ENCODE data around the gene GALNT15. TPM values are rescaled to one million over a fixed set of nuclear protein-coding genes. Genes with fewer than 3 reads are reported as not detected.

GALNT15 gene
- total RNA-seq, 4 donors from 2014 or later = 18.6 to 196 (median 89.0) TPM

DNA sequence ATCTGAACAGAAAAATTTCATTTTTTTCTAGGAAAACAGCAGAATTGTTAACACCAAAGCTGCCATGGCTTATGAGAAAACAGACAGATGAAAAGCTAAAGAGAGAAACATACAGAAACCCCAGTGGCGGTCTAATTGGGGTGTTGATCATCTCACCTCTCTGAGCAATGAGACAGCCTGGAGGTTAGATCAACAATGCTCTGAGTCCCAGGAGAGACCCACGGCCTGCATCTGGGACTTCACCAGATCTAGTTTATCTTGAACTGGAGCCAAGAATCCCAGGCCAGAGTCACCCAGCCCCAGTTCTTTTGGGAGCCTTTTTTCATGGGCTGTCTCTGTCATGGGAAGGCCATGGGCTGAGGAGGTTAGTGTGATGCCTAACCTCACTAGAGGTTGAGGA is 3.5 kb upstream of the GALNT15 start:
- H3K36me3 ChIP-seq = no peaks in the 10 kb centered on the region
- H3K9me3 ChIP-seq = no peaks in the 10 kb centered on the region
- H3K4me1 ChIP-seq = no peaks in the 10 kb centered on the region
- no peak overlapping the region for H3K27ac ChIP-seq
- TF ChIP-seq, protein P1, sequence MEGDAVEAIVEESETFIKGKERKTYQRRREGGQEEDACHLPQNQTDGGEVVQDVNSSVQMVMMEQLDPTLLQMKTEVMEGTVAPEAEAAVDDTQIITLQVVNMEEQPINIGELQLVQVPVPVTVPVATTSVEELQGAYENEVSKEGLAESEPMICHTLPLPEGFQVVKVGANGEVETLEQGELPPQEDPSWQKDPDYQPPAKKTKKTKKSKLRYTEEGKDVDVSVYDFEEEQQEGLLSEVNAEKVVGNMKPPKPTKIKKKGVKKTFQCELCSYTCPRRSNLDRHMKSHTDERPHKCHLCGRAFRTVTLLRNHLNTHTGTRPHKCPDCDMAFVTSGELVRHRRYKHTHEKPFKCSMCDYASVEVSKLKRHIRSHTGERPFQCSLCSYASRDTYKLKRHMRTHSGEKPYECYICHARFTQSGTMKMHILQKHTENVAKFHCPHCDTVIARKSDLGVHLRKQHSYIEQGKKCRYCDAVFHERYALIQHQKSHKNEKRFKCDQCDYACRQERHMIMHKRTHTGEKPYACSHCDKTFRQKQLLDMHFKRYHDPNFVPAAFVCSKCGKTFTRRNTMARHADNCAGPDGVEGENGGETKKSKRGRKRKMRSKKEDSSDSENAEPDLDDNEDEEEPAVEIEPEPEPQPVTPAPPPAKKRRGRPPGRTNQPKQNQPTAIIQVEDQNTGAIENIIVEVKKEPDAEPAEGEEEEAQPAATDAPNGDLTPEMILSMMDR (IDR thresholded peaks at IDR 0.05) = no peak
- no peak for TF ChIP-seq POLR2A (IDR thresholded peaks at IDR 0.05)
- H3K4me3 ChIP-seq = no peak overlapping the region
- no peak for DNase-seq
- no peaks in the 10 kb centered on the region for H3K27me3 ChIP-seq

DNA sequence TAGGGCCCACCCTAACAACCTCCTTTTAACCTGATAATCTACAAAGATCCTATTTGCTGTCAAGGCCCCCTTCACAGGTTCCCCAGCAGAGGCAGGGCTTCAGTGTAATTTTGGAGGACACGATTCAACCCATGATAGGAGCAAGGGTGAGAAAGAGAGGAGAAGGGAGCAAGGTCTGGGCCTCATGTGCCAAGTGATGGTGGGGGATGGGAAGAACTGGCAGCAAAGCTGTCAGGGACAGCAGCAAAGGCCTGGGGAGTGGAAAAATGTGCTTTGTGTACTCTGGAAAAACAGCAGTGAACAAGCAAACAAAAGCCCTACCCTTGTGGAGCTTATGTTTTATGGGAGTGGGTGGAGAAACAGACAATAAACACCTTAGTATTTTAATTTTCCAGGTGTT is 2.7 kb upstream of the GALNT15 start:
- no peaks in the 10 kb centered on the region for H3K36me3 ChIP-seq
- DNase-seq = no peak

DNA sequence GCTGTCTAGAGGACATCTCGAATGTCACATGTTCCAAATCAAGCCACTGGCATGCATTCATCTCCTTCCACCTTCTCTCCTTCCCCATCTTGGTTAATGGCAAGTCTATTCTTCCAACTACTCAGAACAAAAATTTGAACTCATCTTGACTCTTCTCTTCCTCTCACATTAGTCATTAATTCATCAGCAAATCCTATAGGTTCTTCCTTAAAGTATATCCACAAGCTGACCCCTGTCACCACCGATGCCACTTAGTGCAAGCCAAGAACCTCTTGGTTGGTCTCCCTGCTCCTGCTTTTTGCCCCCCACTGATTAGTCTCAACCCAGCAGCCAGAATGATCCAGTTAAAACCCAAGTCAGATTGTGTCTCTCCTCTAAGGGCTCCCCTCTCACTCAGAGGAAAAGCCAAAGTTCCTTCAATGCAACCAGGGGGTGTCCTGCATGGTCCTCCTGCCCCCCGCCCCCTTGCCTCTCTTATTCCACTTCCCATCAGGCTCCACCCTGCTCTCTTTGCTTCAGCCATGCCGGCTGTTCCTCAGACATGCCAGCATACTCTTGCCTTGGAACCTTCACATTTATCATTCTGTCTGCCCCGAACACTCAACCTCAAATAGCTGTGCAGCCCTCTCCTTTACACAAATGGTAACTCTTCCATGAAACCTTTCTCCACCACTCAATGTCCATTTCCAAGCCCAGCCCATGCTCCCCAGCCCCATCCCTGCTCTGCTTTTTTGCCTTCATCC is 1.0 kb upstream of the GALNT15 start:
- Histone ChIP-seq H3K27me3 (no peaks in the 10 kb centered on the region), H3K4me1 (no peaks in the 10 kb centered on the region), H3K36me3 (no peaks in the 10 kb centered on the region), H3K9me3 (no peaks in the 10 kb centered on the region), H3K4me3 (peak overlapping the region in 1 of 4 donors; percentile 30), H3K27ac (peak overlapping the region in 2 of 4 donors; percentile 41 to 61)
- no peak for DNase-seq
- TF ChIP-seq, protein P1 (IDR thresholded peaks at IDR 0.05) = no peak
- TF ChIP-seq POLR2A (IDR thresholded peaks at IDR 0.05) = no peak

More for the DNA sequence above, 2.7 kb upstream of the GALNT15 start:
- TF ChIP-seq, protein P1 (IDR thresholded peaks at IDR 0.05) = no peak
- TF ChIP-seq POLR2A (IDR thresholded peaks at IDR 0.05) = no peak
- Histone ChIP-seq H3K27me3 (no peaks in the 10 kb centered on the region), H3K27ac (no peak overlapping the region), H3K4me3 (no peak overlapping the region), H3K9me3 (no peaks in the 10 kb centered on the region), H3K4me1 (no peaks in the 10 kb centered on the region)

DNA sequence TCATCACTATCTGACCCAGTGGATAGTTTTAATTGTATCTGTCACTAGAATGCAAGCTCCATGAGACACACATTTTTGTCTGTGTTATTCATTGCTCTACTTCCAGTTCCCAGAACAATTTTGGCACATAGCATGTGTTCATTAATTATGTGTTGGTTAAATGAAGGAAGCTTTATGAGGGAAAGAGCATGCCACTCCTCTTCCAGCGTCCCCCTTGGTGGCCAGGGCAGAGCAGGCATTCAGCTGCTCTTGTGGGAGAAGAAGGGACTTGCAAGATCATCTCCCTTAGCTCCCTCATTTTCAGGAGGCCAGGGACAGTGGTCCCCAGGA is 489 bp upstream of the GALNT15 start:
- TF ChIP-seq POLR2A (IDR thresholded peaks at IDR 0.05) = no peak
- TF ChIP-seq, protein P1 (IDR thresholded peaks at IDR 0.05) = no peak
- H3K4me1 ChIP-seq = no peaks in the 10 kb centered on the region
- H3K27ac ChIP-seq = peak overlapping the region in 2 of 4 donors; percentile 41 to 61
- H3K27me3 ChIP-seq = no peaks in the 10 kb centered on the region
- H3K9me3 ChIP-seq = no peaks in the 10 kb centered on the region
- DNase-seq = no peak
- peak overlapping the region in 1 of 4 donors; percentile 30 for H3K4me3 ChIP-seq
- no peaks in the 10 kb centered on the region for H3K36me3 ChIP-seq

DNA sequence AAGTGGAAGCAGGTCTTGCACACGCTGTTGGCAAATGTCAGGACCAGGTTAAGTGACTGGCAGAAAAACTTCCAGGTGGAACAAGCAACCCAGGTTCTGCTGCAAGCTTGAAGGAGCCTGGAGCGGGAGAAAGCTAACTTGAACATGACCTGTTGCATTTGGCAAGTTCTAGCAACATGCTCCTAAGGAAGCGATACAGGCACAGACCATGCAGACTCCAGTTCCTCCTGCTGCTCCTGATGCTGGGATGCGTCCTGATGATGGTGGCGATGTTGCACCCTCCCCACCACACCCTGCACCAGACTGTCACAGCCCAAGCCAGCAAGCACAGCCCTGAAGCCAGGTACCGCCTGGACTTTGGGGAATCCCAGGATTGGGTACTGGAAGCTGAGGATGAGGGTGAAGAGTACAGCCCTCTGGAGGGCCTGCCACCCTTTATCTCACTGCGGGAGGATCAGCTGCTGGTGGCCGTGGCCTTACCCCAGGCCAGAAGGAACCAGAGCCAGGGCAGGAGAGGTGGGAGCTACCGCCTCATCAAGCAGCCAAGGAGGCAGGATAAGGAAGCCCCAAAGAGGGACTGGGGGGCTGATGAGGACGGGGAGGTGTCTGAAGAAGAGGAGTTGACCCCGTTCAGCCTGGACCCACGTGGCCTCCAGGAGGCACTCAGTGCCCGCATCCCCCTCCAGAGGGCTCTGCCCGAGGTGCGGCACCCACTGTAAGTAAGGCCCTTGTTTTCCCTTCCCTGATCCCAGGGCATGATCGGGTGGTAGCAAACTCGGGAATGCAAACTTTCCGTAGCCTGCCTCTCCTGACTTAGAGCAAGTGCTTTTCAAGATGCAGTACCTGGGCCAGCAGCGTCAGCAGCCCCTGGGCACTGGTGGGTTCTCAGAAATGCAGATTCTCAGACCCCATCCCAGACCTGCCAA is 759 bp downstream of the GALNT15 start:
- Histone ChIP-seq H3K4me3 (peak overlapping the region in 3 of 4 donors; percentile 14 to 45 (median 37)), H3K4me1 (no peaks in the 10 kb centered on the region), H3K36me3 (no peaks in the 10 kb centered on the region), H3K27ac (peak overlapping the region in 3 of 4 donors; percentile 11 to 61 (median 41)), H3K27me3 (no peaks in the 10 kb centered on the region), H3K9me3 (no peaks in the 10 kb centered on the region)
- no peak for DNase-seq
- TF ChIP-seq, protein P1 (IDR thresholded peaks at IDR 0.05) = no peak

All from Peyer's patch (tissue), 4 donors.